Gastroesophageal sphincter (tissue), 3 donors: ENCODE data around the gene MED29.

Experiments used
- CTCF ChIP-seq, 4 experiments: fragments of 200-600 bp in 2 of 4; fragments of 450-650 bp in 2 of 4; sonication (generic) in 1 of 4; IDR thresholded peaks; one replicate each; pipeline ENCODE4 v1.5.1; 2017 to 2019; ENCODE audit warnings: antibody characterized with exemption in 4 of 4, mild to moderate bottlenecking in 2 of 4, moderate library complexity in 2 of 4
- POLR2A ChIP-seq, 2 donors: fragments of 450-650 bp; IDR thresholded peaks; one replicate each; pipeline ENCODE4 v1.6.1; 2017; ENCODE audit warnings: antibody characterized with exemption in 2 of 2, mild to moderate bottlenecking in 2 of 2, moderate library complexity in 1 of 2

- TF ChIP-seq CTCF (IDR thresholded peaks at IDR 0.05) (no peak), POLR2A (IDR thresholded peaks at IDR 0.05) (no peak)
Observed at GRCh38 chr19:39380521-39381502, 10.4 kb upstream of the MED29 start.
